Keratinocyte (primary cell): Measurements from ENCODE around the gene COL8A1.

ENCODE experiments used
- CTCF ChIP-seq, 3 experiments: IDR thresholded peaks in 1 of 3; conservative IDR thresholded peaks in 1 of 3; optimal IDR thresholded peaks in 1 of 3; 2 replicates in 2 of 3; 3 replicates in 1 of 3; pipeline versions ENCODE3 to v1.5.1; 2011; ENCODE audit warnings: low read length in 3 of 3, mild to moderate bottlenecking in 3 of 3, moderate library complexity in 2 of 3, control low read depth in 1 of 3, inconsistent platforms in 1 of 3; ENCODE audit not compliant: insufficient read depth in 2 of 3; ENCODE audit errors: extremely low read depth in 1 of 3
- EZH2 ChIP-seq: IDR thresholded peaks from one replicate; pipeline ENCODE4 v1.6.1; 2012; ENCODE audit warnings: inconsistent platforms, mild to moderate bottlenecking, low read length, moderate library complexity

GRCh38 chr3:99777708-99778107 lies 139.3 kb downstream of the COL8A1 start:
- TF ChIP-seq CTCF (optimal IDR thresholded peaks at IDR 0.05 in 1 of 3, IDR thresholded peaks at IDR 0.05 in 1 of 3, conservative IDR thresholded peaks at IDR 0.05 in 1 of 3; ENCODE audit: extremely low read depth in 1 of 3, insufficient read depth in 2 of 3, low read length in 3 of 3) (no peak), EZH2 (no peak)
